Vagina (tissue), 2 donors: ENCODE data around the gene PPP2R3A.

Experiments used
- CTCF ChIP-seq, 3 experiments: fragments of 450-650 bp in 2 of 3; fragments of 200-600 bp in 1 of 3; sonication (generic) in 1 of 3; IDR thresholded peaks; one replicate each; pipeline ENCODE4 v1.5.1; 2017 to 2019; ENCODE audit warnings: antibody characterized with exemption in 3 of 3, mild to moderate bottlenecking in 2 of 3, moderate library complexity in 2 of 3
- POLR2A ChIP-seq, 2 donors: fragments of 450-650 bp; IDR thresholded peaks; one replicate each; pipeline ENCODE4 v1.6.1; 2017; ENCODE audit warnings: antibody characterized with exemption in 2 of 2, mild to moderate bottlenecking in 2 of 2, moderate library complexity in 2 of 2
- POLR2AphosphoS5 ChIP-seq, 2 donors: sonication (generic); formaldehyde crosslinking; IDR thresholded peaks; one replicate each; pipeline ENCODE4 v1.9.0; 2017; ENCODE audit warnings: antibody characterized with exemption in 2 of 2, mild to moderate bottlenecking in 2 of 2, low read depth in 1 of 2; ENCODE audit not compliant: insufficient read depth in 1 of 2

- no peak for TF ChIP-seq CTCF (IDR thresholded peaks at IDR 0.05)
- TF ChIP-seq POLR2AphosphoS5 (IDR thresholded peaks at IDR 0.05; ENCODE audit: insufficient read depth in 1 of 2, low read depth in 1 of 2): no peak
- TF ChIP-seq POLR2A (IDR thresholded peaks at IDR 0.05): no peak
Observed at GRCh38 chr3:136008732-136009470, 43.4 kb downstream of the PPP2R3A start.
